ENCODE measurements around the gene LILRB5.
A peak's percentile ranks its signal among the peaks of the same experiment; 100 is the strongest.
"Not testable (repeated sequence)": the region's sequence is repeated elsewhere in the genome, so short reads cannot be mapped to it uniquely, and the experiment has no call there.

LILRB5 gene

DNA sequence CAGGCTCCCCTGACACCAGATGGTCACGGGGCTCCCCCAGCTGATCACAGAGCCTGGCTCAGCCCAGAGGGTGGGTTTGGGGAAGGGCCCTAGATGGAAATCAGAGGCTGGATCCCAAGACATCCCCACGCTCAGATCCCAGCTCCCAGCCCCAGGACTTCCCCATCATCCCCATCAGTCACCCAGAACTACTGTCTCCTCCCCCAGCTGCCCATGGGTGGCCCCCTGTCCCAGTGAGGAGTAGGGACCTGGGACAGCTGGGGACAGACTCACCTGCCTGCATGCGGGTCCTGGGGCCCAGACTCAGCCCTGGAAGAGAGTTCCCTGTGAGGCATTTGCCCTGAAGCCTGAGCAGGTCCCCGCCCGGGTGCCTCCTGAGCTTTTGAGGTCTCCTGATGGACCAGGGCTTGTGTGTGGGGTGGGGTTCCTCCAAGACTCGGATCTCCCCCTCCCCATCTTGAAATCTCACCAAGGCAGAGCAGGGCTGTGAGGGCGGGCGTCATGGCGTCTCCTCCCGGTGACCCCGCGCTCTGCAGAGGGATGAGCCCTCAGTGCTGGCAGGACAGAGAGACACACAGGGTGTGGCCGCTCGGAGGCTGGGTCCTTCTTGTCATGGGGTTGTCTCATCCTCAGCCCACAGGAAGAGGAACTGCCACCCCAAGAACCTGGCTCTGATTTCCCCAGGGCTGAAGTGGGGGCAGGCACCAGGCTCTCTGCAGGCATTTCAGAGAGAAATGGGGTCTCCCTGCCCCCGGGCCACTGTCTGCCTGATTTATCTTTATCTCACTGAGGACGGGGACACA lies 34.4 kb downstream of the LILRB5 start, which contains the start of gene LILRB3:
Gene LILRB3 (minus strand): TSS at position 534 of the 803 bp plus-strand sequence. CDS start 31 bp downstream, at position 503.
- in situ Hi-C loops (cut with MboI; ENCODE audit: low pct_unique_long_range_greater_than_20kb, low sequenced_read_pairs); DNase-seq: not testable (repeated sequence)

DNA sequence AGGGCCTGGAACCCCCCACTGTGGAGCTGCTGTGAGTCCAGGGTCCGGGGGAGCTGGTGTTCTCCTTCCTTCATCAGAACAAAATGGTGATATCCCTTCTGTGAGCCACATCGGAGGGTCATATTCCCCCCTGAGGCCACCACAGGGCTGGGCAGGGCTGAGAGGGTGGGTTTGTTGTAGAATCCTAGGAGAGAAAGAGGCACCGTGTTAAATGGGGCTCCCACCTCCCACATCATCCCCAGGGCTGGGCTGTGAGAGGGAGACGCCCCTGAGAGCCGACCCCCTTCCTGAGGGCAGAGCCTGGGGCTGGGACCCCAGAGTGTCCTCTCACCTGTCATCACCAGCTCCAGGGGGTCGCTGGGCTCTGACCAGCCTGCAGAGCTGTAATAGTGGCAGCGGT lies 35.1 kb downstream of the LILRB5 start:
- in situ Hi-C loops (cut with MboI; ENCODE audit: low pct_unique_long_range_greater_than_20kb, low sequenced_read_pairs): not testable (repeated sequence)

GRCh38 chr19:54219702-54220101 lies 37.4 kb downstream of the LILRB5 start:
- DNase-seq; in situ Hi-C loops (cut with MboI; ENCODE audit: low pct_unique_long_range_greater_than_20kb, low sequenced_read_pairs): not testable (repeated sequence)

More for the DNA sequence above, 35.1 kb downstream of the LILRB5 start:
- DNase-seq: not testable (repeated sequence)

DNA sequence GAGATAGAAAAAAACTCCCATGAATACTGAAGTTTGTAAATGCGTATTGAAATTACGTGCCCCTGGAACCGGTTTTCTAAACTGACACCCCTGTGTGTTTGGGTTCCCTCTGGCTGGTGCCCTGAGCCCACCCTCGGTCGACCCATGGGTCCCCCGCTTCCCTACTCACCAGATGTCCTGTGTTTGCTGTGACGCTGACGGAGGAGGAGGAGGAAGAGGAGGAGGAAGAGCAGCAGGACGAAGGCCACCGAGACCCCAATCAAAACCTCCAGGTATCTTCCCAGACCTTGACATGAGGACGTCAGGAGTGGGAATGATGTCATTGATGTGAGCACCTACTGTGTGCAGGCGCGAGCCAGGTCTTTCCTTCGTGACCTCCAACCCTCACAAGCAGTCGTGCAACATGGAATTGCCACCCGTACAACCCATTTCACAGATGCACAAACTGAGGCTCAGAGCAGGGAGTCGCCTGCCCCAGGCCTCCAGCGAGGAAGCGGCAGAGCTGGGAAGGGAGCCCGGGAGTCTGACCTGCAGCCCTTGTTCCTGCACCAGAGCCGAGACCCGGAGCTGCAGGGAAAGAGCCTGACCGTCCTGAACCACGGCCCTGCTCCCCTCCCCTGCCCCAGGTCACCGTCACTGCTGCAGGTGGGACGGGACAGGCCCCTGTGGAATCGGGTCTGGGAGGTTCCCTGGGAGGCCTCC lies 38.0 kb downstream of the LILRB5 start:
- in situ Hi-C loops (cut with MboI; ENCODE audit: low pct_unique_long_range_greater_than_20kb, low sequenced_read_pairs): no loop called here
- DNase-seq: no peak

GRCh38 chr19:54218259-54218658 lies 38.8 kb downstream of the LILRB5 start:
- no peak for DNase-seq
- in situ Hi-C loops (cut with MboI; ENCODE audit: low pct_unique_long_range_greater_than_20kb, low sequenced_read_pairs): no loop called here

DNA sequence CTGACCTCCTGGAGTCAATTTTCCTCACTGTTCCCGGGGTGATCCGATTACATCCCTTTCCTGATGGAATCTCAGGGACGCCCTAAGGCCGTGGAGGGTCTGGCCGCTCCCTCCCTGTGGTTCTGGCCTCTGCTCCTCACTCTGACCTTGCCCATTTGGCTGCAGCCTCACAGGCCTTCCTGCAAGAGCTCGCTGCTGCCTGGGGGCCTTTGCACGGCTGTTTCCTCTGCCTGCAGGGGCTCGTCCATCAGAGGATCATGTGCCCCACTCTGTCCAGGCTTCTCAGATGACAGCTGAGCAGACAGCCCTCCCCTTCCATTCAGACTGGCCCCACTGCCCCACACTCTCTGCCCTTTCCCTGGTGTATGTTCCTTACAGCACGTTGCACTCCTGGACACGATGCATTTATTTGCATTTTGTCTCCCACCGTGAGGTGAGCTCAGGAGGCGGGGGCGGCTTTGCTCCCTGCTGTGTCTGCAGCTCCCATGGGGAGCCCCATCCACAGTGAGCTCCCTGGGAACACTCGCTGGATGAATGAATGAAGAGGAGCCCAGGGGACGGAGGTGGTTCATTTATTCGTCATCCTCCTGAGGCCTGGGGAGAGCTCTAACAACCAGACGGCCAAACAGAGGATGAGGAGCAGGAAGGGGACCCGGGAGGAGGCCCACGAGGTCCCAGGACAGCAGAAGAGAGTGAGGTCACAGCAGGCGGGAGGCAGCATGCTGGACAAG lies 39.4 kb downstream of the LILRB5 start:
- DNase-seq; in situ Hi-C loops (cut with MboI; ENCODE audit: low pct_unique_long_range_greater_than_20kb, low sequenced_read_pairs): not testable (repeated sequence)

DNA sequence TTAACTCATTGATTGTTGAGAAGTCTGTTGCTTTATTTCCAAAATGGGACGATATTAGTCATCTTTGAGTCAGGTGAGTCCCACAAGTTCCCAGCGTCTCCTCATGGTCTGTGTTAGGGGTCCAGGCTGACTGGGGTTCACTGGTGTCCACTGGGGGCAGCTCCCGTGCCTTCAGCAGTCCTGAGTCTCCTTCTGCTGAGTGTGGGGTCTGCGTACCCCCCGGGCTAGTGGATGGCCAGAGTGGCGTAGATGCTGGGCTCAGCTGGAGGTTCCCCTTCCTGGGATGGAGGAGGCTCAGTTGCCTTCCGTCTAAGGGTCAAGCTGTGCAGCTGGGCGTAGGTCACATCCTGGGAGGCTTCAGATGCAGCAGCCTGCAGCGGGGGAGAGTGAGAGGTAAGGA lies 40.2 kb downstream of the LILRB5 start:
- in situ Hi-C loops (cut with MboI; ENCODE audit: low pct_unique_long_range_greater_than_20kb, low sequenced_read_pairs): no loop called here
- DNase-seq: no peak

DNA sequence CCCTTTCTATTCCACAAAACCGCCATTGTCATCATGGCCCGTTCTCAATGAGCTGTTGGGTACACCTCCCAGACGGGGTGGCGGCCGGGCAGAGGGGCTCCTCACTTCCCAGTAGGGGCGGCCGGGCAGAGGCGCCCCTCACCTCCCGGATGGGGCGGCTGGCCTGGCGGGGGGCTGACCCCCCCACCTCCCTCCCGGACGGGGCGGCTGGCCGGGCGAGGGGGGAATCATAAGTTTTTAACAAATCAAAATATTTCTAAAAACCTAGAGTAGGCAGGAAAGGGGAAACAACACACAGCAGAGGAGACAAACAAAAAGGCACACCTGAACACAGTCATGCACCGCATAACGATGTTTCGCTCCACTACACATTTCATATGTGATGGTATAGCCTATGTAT lies 42.3 kb downstream of the LILRB5 start:
- in situ Hi-C loops (cut with MboI; ENCODE audit: low pct_unique_long_range_greater_than_20kb, low sequenced_read_pairs); DNase-seq: not testable (repeated sequence)

GRCh38 chr19:54214217-54214616 lies 42.9 kb downstream of the LILRB5 start:
- DNase-seq; in situ Hi-C loops (cut with MboI; ENCODE audit: low pct_unique_long_range_greater_than_20kb, low sequenced_read_pairs): not testable (repeated sequence)

DNA sequence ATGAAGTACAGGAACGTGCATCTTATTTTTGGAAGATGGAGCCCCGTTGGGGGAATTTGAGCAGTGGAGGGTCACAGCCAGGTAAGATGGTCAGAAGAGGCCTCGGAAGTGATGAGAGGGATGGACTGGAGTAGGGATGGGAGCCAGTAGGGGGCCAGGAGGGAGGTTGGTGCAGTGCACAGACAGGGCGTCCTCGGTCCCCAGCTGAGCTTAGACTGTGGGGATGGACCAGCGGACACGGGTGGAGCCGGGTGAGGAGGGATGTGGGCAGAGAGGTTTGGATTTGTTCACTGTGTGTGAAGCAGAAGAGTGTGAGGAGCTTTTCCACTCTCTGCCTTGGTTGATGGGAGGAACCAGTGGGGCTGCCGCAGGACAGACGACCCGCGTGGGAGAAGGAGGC lies 45.8 kb downstream of the LILRB5 start:
- no peak for DNase-seq
- in situ Hi-C loops (cut with MboI; ENCODE audit: low pct_unique_long_range_greater_than_20kb, low sequenced_read_pairs): no loop called here

- in situ Hi-C loops (cut with MboI; ENCODE audit: low pct_unique_long_range_greater_than_20kb, low sequenced_read_pairs): no loop called here
- peak; percentile 91 for DNase-seq
These were observed 47.1 kb downstream of the LILRB5 start for GRCh38 chr19:54209811-54210494.

- no peak for DNase-seq
- in situ Hi-C loops (cut with MboI; ENCODE audit: low pct_unique_long_range_greater_than_20kb, low sequenced_read_pairs): no loop called here
These were observed 47.8 kb downstream of the LILRB5 start for GRCh38 chr19:54209058-54209810.

- DNase-seq: no peak
- in situ Hi-C loops (cut with MboI; ENCODE audit: low pct_unique_long_range_greater_than_20kb, low sequenced_read_pairs): no loop called here
These were observed 48.4 kb downstream of the LILRB5 start for GRCh38 chr19:54208784-54209057.

GRCh38 chr19:54207983-54208783 lies 48.9 kb downstream of the LILRB5 start:
- in situ Hi-C loops (cut with MboI; ENCODE audit: low pct_unique_long_range_greater_than_20kb, low sequenced_read_pairs): no loop called here
- peak; percentile 100 for DNase-seq

DNA sequence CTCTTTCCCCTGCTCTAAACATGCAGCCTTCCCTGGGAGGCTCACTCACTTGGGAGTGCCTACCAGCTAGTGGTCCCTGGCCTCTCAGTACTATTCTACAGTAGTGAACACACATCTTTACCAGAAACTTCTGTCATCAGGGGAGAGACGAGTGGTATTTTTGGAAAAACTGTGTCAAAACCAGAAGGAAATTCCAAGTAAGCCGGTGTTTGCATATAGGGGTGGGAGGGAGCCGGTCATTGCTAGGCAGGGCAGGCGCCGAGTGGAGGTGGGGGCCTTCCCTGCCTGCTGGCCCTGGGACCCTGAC lies 49.4 kb downstream of the LILRB5 start:
- in situ Hi-C loops (cut with MboI; ENCODE audit: low pct_unique_long_range_greater_than_20kb, low sequenced_read_pairs): no loop called here
- DNase-seq: no peak

DNA sequence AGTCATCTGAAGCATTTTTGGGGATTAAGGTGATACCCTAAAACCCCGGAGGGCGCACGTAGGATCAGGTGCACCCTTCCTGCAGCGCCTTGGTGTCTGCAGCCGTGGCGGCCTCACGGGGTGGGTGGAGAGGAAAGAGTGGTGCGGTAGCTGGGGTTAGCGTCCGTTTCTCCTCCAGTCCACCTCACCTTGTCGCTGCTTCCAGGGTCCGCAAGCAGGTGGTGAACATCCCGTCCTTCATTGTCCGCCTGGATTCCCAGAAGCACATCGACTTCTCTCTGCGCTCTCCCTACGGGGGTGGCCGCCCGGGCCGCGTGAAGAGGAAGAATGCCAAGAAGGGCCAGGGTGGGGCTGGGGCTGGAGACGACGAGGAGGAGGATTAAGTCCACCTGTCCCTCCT lies 49.9 kb downstream of the LILRB5 start:
- in situ Hi-C loops (cut with MboI; ENCODE audit: low pct_unique_long_range_greater_than_20kb, low sequenced_read_pairs); DNase-seq: not testable (repeated sequence)

DNA sequence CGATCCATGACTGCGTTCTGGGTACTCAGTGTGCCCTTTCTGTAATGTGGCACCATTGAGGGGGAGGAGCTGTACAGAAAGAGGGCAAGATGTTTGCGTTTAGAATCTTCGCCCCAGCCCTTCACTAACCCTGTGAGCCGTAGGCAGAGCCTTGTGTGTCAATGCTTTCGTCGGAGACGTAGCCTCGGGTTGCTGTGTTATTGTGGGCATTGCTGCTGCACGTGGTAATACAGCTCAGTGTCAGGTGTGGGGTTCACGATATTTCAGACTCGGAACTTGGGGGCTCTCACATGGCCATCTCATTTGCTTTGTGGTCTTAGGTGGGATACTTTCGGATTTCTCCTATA lies 50.3 kb downstream of the LILRB5 start:
- DNase-seq: no peak

More for the DNA sequence above, 50.3 kb downstream of the LILRB5 start:
- in situ Hi-C loops (cut with MboI; ENCODE audit: low pct_unique_long_range_greater_than_20kb, low sequenced_read_pairs): no loop called here

All from KBM-7 (cell line).